HepG2 (cell line): ENCODE measurements around the gene METRNL. TPM values are rescaled to one million over a fixed set of nuclear protein-coding genes. Genes with fewer than 3 reads are reported as not detected.

Source experiments
- AKAP8 ChIP-seq: sonication (generic); formaldehyde crosslinking; IDR thresholded peaks from 2 replicates; pipeline ENCODE4 v1.5.1; 2020; ENCODE audit warnings: mild to moderate bottlenecking, missing genetic modification reagents
- DMTF1 ChIP-seq: sonication (generic); formaldehyde crosslinking; IDR thresholded peaks from 2 replicates; pipeline ENCODE4 v1.4.0; 2020; ENCODE audit warnings: mild to moderate bottlenecking, missing genetic modification reagents
- EED ChIP-seq: sonication (generic); formaldehyde crosslinking; IDR thresholded peaks from 2 replicates; pipeline ENCODE4 v1.5.0; 2020; ENCODE audit warnings: mild to moderate bottlenecking, missing genetic modification reagents
- FOXO4 ChIP-seq: sonication (generic); formaldehyde crosslinking; conservative IDR thresholded peaks from 2 replicates; pipeline ENCODE4 v1.8.1; 2023; ENCODE audit warnings: missing genetic modification reagents
- KMT2B ChIP-seq: IDR thresholded peaks from 2 replicates; pipeline ENCODE4 v1.6.1; 2016; ENCODE audit warnings: missing genetic modification reagents, missing compliant biosample characterization
- MTA1 ChIP-seq: sonication (generic); formaldehyde crosslinking; IDR thresholded peaks from 2 replicates; pipeline ENCODE4 v1.4.0; 2020; ENCODE audit warnings: missing genetic modification reagents, mild to moderate bottlenecking, borderline replicate concordance
- PRMT3 ChIP-seq: sonication (generic); formaldehyde crosslinking; IDR thresholded peaks from 2 replicates; pipeline ENCODE4 v1.8.1; 2022; ENCODE audit warnings: low read depth, mild to moderate bottlenecking, moderate library complexity, missing genetic modification reagents, borderline replicate concordance
- REL ChIP-seq: sonication (generic); formaldehyde crosslinking; conservative IDR thresholded peaks from 2 replicates; pipeline ENCODE4 v1.8.0; 2022; ENCODE audit warnings: mild to moderate bottlenecking, missing genetic modification reagents, moderate library complexity
- ZFAT ChIP-seq: sonication (generic); formaldehyde crosslinking; conservative IDR thresholded peaks from 2 replicates; pipeline ENCODE4 v1.8.1; 2023; ENCODE audit warnings: missing genetic modification reagents, inconsistent platforms
- ZFY ChIP-seq: sonication (generic); formaldehyde crosslinking; IDR thresholded peaks from 2 replicates; pipeline ENCODE4 v1.4.0; 2020; ENCODE audit warnings: missing genetic modification reagents
- ZHX1 ChIP-seq: sonication (generic); formaldehyde crosslinking; IDR thresholded peaks from 2 replicates; pipeline ENCODE4 v1.8.1; 2022; ENCODE audit warnings: low read depth, mild to moderate bottlenecking, missing genetic modification reagents
- ZNF101 ChIP-seq: sonication (generic); formaldehyde crosslinking; IDR thresholded peaks from 2 replicates; pipeline ENCODE4 v1.4.0; 2020; ENCODE audit warnings: mild to moderate bottlenecking, low read depth, missing genetic modification reagents, borderline replicate concordance
- ZNF18 ChIP-seq: sonication (generic); formaldehyde crosslinking; IDR thresholded peaks from 2 replicates; pipeline ENCODE4 v1.8.0; 2022; ENCODE audit warnings: mild to moderate bottlenecking, missing genetic modification reagents; ENCODE audit not compliant: insufficient replicate concordance
- ZNF224 ChIP-seq: sonication (generic); formaldehyde crosslinking; IDR thresholded peaks from 2 replicates; pipeline ENCODE4 v1.5.0; 2020; ENCODE audit warnings: mild to moderate bottlenecking, missing genetic modification reagents
- ZNF335 ChIP-seq: sonication (generic); formaldehyde crosslinking; IDR thresholded peaks from 2 replicates; pipeline ENCODE4 v1.4.0; 2020; ENCODE audit warnings: missing genetic modification reagents
- ZNF468 ChIP-seq: sonication (generic); formaldehyde crosslinking; IDR thresholded peaks from 2 replicates; pipeline ENCODE4 v1.8.0; 2022; ENCODE audit warnings: mild to moderate bottlenecking, moderate library complexity, missing genetic modification reagents
- ZNF567 ChIP-seq: sonication (generic); formaldehyde crosslinking; IDR thresholded peaks from 2 replicates; pipeline ENCODE4 v1.8.1; 2023; ENCODE audit warnings: mild to moderate bottlenecking, missing genetic modification reagents, borderline replicate concordance
- ZNF749 ChIP-seq: sonication (generic); formaldehyde crosslinking; IDR thresholded peaks from 2 replicates; pipeline ENCODE4 v1.8.0; 2022; ENCODE audit warnings: mild to moderate bottlenecking, missing genetic modification reagents, moderate library complexity, borderline replicate concordance
- ZUFSP ChIP-seq: sonication (generic); formaldehyde crosslinking; IDR thresholded peaks from 2 replicates; pipeline ENCODE4 v1.9.0; 2021; ENCODE audit warnings: missing genetic modification reagents, mild to moderate bottlenecking, borderline replicate concordance
- polyA plus RNA-seq, 8 experiments: library from polyadenylated mRNA; depleted of rRNA in 3 of 8; stranded (reverse) in 7 of 8; unstranded in 1 of 8; fragments of >200 nt; fragmentation: Illumina TruSeq in 4 of 8; extraction: Trizol in 4 of 8; gene quantifications; 2 replicates each; pipeline versions ENCODE4 v1.2.1 to v1.2.3, GENCODE V29; 2011 to 2016; ENCODE audit warnings: low read depth in 4 of 8, missing spikeins in 1 of 8, mixed read lengths in 1 of 8; ENCODE audit not compliant: insufficient read depth in 1 of 8
- total RNA-seq, 5 experiments: library from RNA; depleted of rRNA; stranded (reverse); fragments of >200 nt; fragmentation: Illumina TruSeq; extraction: Trizol; gene quantifications; 2 replicates each; pipeline ENCODE4 v1.2.3, GENCODE V29; 2016; ENCODE audit warnings: low read depth in 1 of 5

Gene METRNL
- total and polyA plus RNA-seq, 2 of the 13 experiments (the other 11 are each of a cell fraction or from before 2014, with no cell fraction given) = 0.66 to 0.84 TPM

- TF ChIP-seq FOXO4 (CRISPR knock-in tag) = no peak
- TF ChIP-seq ZUFSP (CRISPR knock-in tag) = no peak
- TF ChIP-seq REL (CRISPR knock-in tag) = 0 out of 2 replicates have a peak, but pooled peaks have one; percentile 15
- no peak for TF ChIP-seq ZNF101 (CRISPR knock-in tag)
- TF ChIP-seq ZFAT (CRISPR knock-in tag) = no peak
- peak; percentile 71; the same call in 1 of the 2 replicates for TF ChIP-seq MTA1 (CRISPR knock-in tag)
- no peak for TF ChIP-seq KMT2B (CRISPR knock-in tag)
- no peak for TF ChIP-seq ZNF335 (CRISPR knock-in tag)
- TF ChIP-seq ZFY (CRISPR knock-in tag) = no peak
- TF ChIP-seq ZNF567 (CRISPR knock-in tag) = 0 out of 2 replicates have a peak, but pooled peaks have one; percentile 22
- no peak for TF ChIP-seq ZNF18 (CRISPR knock-in tag)
- peak; percentile 28; the same call in 1 of the 2 replicates for TF ChIP-seq ZHX1 (CRISPR knock-in tag)
- TF ChIP-seq EED (CRISPR knock-in tag) = no peak
- TF ChIP-seq PRMT3 = no peak
- peak; percentile 23 for TF ChIP-seq AKAP8 (CRISPR knock-in tag)
- TF ChIP-seq ZNF224 = no peak
- peak; percentile 67; the same call in 1 of the 2 replicates for TF ChIP-seq ZNF468 (CRISPR knock-in tag)
- TF ChIP-seq ZNF749 (CRISPR knock-in tag) = no peak
- TF ChIP-seq DMTF1 (CRISPR knock-in tag) = no peak
These were observed 28.6 kb upstream of the METRNL start (continued) for GRCh38 chr17:83050651-83051395.
